Superior temporal gyrus (tissue), 1 donor: ENCODE measurements around the gene C3orf18.
A peak's percentile ranks its signal among the peaks of the same experiment; 100 is the strongest.

Experiments used
- DNase-seq: peaks from one replicate; pipeline ENCODE4 v3.0.0-alpha.2; 2016; ENCODE audit errors: extremely low spot score

C3orf18 gene

GRCh38 chr3:50567386-50568167 lies at the start of gene C3orf18:
C3orf18 (minus strand) TSS chr3:50567747; CDS start chr3:50565699, 2,048 bp downstream.
- peak; percentile 92 for DNase-seq

GRCh38 chr3:50616770-50617095 lies 49.2 kb upstream of the C3orf18 start:
- peak; percentile 84 for DNase-seq

GRCh38 chr3:50616003-50616769 lies 48.6 kb upstream of the C3orf18 start:
- peak; percentile 90 for DNase-seq

- DNase-seq, result no peak
Observed at GRCh38 chr3:50615190-50615589, 47.6 kb upstream of the C3orf18 start.

- no peak for DNase-seq
Observed at GRCh38 chr3:50612970-50613846, 45.7 kb upstream of the C3orf18 start.

- DNase-seq, result no peak
Observed at GRCh38 chr3:50612234-50612882, 44.8 kb upstream of the C3orf18 start.

- peak; percentile 82 for DNase-seq
Observed at GRCh38 chr3:50611464-50612233, 44.1 kb upstream of the C3orf18 start, which contains the start of gene CISH. CISH (minus strand) TSS chr3:50611774; CDS start chr3:50611650, 124 bp downstream.

GRCh38 chr3:50610992-50611463 lies 43.5 kb upstream of the C3orf18 start:
- DNase-seq, result no peak

- DNase-seq, result no peak
Observed at GRCh38 chr3:50610181-50610971, 42.8 kb upstream of the C3orf18 start.

GRCh38 chr3:50609763-50610085 lies 42.2 kb upstream of the C3orf18 start:
- DNase-seq, result no peak

- no peak for DNase-seq
Observed at GRCh38 chr3:50609071-50609762, 41.7 kb upstream of the C3orf18 start.

- DNase-seq, result no peak
Observed at GRCh38 chr3:50608278-50608677, 40.7 kb upstream of the C3orf18 start.

- DNase-seq, result no peak
Observed at GRCh38 chr3:50607271-50608091, 39.9 kb upstream of the C3orf18 start.

GRCh38 chr3:50606596-50606995 lies 39.0 kb upstream of the C3orf18 start:
- DNase-seq, result no peak

- no peak for DNase-seq
Observed at GRCh38 chr3:50605901-50606326, 38.4 kb upstream of the C3orf18 start.

- no peak for DNase-seq
Observed at GRCh38 chr3:50604628-50605588, 37.4 kb upstream of the C3orf18 start.

- DNase-seq, result no peak
Observed at GRCh38 chr3:50604110-50604621, 36.6 kb upstream of the C3orf18 start.
